GM12878 (cell line): Measurements from ENCODE around the gene POU3F3.

ENCODE experiments used
- CREB1 ChIP-seq: IDR thresholded peaks from 2 replicates; pipeline ENCODE4 v1.6.1; 2012; ENCODE audit warnings: low read depth, mild to moderate bottlenecking, inconsistent platforms
- CTCF ChIP-seq, 3 experiments: IDR thresholded peaks in 2 of 3; conservative IDR thresholded peaks in 1 of 3; 2 replicates each; pipeline ENCODE4 v1.5.1; 2011; ENCODE audit warnings: low read depth in 3 of 3, low read length in 3 of 3, mild to moderate bottlenecking in 3 of 3, control low read depth in 2 of 3, moderate library complexity in 2 of 3, inconsistent platforms in 1 of 3, mixed read lengths in 1 of 3; ENCODE audit not compliant: control insufficient read depth in 2 of 3, insufficient read depth in 1 of 3; ENCODE audit errors: extremely low read depth in 1 of 3
- NFIC ChIP-seq: IDR thresholded peaks from 2 replicates; pipeline ENCODE4 v1.6.1; 2012; ENCODE audit warnings: low read depth, mild to moderate bottlenecking, inconsistent platforms, low read length, moderate library complexity
- POLR2AphosphoS5 ChIP-seq: IDR thresholded peaks from 2 replicates; pipeline ENCODE4 v1.6.1; 2011; ENCODE audit warnings: mild to moderate bottlenecking, low read length, inconsistent platforms
- SUZ12 ChIP-seq: fragments of 200-600 bp; sonication (generic); IDR thresholded peaks from one replicate; pipeline ENCODE4 v1.6.1; 2018; ENCODE audit warnings: antibody characterized with exemption, mild to moderate bottlenecking; ENCODE audit not compliant: unreplicated experiment
- TCF12 ChIP-seq: IDR thresholded peaks from 2 replicates; pipeline ENCODE4 v1.6.1; 2011; ENCODE audit warnings: low read depth, mild to moderate bottlenecking, low read length

DNA sequence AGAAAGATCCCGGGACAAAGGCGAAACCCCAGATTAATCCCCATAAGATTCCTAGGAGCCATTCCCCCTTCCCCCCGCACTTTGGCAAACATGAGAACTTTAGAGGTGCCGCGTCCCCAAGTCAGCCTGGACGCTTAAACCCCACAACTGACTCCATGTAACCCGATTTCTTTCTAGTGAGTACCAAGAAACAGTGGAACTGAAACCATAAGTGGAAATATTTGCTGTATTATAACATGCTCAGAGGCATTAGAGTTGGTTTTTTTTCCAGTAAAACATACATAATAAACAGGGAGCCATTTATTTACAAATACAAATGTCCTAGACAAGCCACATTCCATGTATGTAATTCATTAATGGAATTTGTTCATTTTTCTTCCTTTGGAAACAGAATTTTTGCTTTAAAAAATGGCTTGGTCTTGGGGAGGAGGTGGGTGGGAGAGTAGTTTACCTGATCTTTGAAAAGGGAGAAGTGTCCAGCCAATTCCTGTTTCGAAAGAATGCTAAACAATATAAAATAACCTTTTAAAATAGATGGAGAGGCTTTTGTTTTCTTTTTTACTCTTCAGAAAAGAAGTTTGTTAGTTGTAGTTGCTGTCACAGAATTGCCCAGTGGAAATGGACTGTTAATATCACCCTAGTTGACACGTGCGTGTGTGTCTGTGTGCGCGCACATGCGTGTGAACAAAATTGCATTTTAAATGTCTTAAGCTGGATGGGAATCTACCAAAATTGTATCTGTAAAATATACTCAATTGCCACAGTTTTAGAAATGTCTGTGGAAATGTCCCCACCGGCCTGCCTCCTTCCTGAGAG, 10.6 kb downstream of the POU3F3 start:
- TF ChIP-seq TCF12 (no peak), POLR2AphosphoS5 (no peak), SUZ12 (no peak), CTCF (IDR thresholded peaks at IDR 0.05 in 2 of 3, conservative IDR thresholded peaks at IDR 0.05 in 1 of 3; ENCODE audit: control insufficient read depth in 2 of 3, extremely low read depth in 1 of 3, insufficient read depth in 1 of 3, low read depth in 3 of 3, low read length in 3 of 3) (no peak), NFIC (no peak), CREB1 (no peak)
